GM21381 (cell line): Measurements from ENCODE around the gene PDS5A.
"Not testable (repeated sequence)": the region's sequence is repeated elsewhere in the genome, so short reads cannot be mapped to it uniquely, and the experiment has no call there.

Source experiments
- ATAC-seq: cut with Tn5 transposase; IDR thresholded peaks from one replicate; pipeline ENCODE4 v1.9.1; 2021; ENCODE audit warnings: mild to moderate bottlenecking, moderate library complexity; ENCODE audit not compliant: unreplicated experiment

The PDS5A gene

GRCh38 chr4:39840516-39840915 lies 137.2 kb downstream of the PDS5A start:
- not testable (repeated sequence) for ATAC-seq

GRCh38 chr4:39840027-39840426 lies 137.7 kb downstream of the PDS5A start:
- no peak for ATAC-seq

- ATAC-seq = not testable (repeated sequence)
Observed at GRCh38 chr4:39838431-39838830, 139.3 kb downstream of the PDS5A start.

GRCh38 chr4:39834269-39834668 lies 143.4 kb downstream of the PDS5A start:
- ATAC-seq = no peak

GRCh38 chr4:39825741-39826231 lies 151.9 kb downstream of the PDS5A start:
- ATAC-seq = no peak

- ATAC-seq = no peak
Observed at GRCh38 chr4:39825090-39825489, 152.6 kb downstream of the PDS5A start.

- ATAC-seq = no peak
Observed at GRCh38 chr4:39823191-39823590, 154.5 kb downstream of the PDS5A start.

GRCh38 chr4:39822662-39823061 lies 155.0 kb downstream of the PDS5A start:
- no peak for ATAC-seq

- ATAC-seq = no peak
Observed at GRCh38 chr4:39821951-39822350, 155.8 kb downstream of the PDS5A start.

- ATAC-seq = no peak
Observed at GRCh38 chr4:39820186-39820585, 157.5 kb downstream of the PDS5A start.

GRCh38 chr4:39818646-39819045 lies 159.1 kb downstream of the PDS5A start:
- ATAC-seq = no peak

GRCh38 chr4:39814403-39815185 lies 163.1 kb downstream of the PDS5A start:
- no peak for ATAC-seq

- not testable (repeated sequence) for ATAC-seq
Observed at GRCh38 chr4:39813761-39814160, 163.9 kb downstream of the PDS5A start.

- ATAC-seq = not testable (repeated sequence)
Observed at GRCh38 chr4:39813033-39813432, 164.7 kb downstream of the PDS5A start.

GRCh38 chr4:39812500-39812899 lies 165.2 kb downstream of the PDS5A start:
- ATAC-seq = no peak

GRCh38 chr4:39808231-39808749 lies 169.4 kb downstream of the PDS5A start:
- ATAC-seq = no peak

GRCh38 chr4:39802005-39802404 lies 175.7 kb downstream of the PDS5A start:
- ATAC-seq = no peak

GRCh38 chr4:39792976-39793375 lies 184.7 kb downstream of the PDS5A start:
- not testable (repeated sequence) for ATAC-seq

- ATAC-seq = no peak
Observed at GRCh38 chr4:39792529-39792928, 185.2 kb downstream of the PDS5A start.

GRCh38 chr4:39792128-39792527 lies 185.6 kb downstream of the PDS5A start:
- no peak for ATAC-seq

- ATAC-seq = no peak
Observed at GRCh38 chr4:39786838-39787237, 190.9 kb downstream of the PDS5A start.

GRCh38 chr4:39785083-39785482 lies 192.6 kb downstream of the PDS5A start:
- ATAC-seq = no peak
